HepG2 (cell line): ENCODE results near the gene CFAP97. TPM values are rescaled to one million over a fixed set of nuclear protein-coding genes. Genes with fewer than 3 reads are reported as not detected.

Experiments
- BRCA1 ChIP-seq: sonication (generic); formaldehyde crosslinking; IDR thresholded peaks from 2 replicates; pipeline ENCODE4 v1.4.0; 2020; ENCODE audit warnings: missing genetic modification reagents
- FOXA1 ChIP-seq, 2 experiments: fragments of 450-650 bp in 1 of 2; sonication (generic) in 1 of 2; formaldehyde crosslinking in 1 of 2; IDR thresholded peaks; 2 replicates each; pipeline versions ENCODE4 v1.4.0 to v1.6.1; 2016 to 2020; ENCODE audit warnings: missing genetic modification reagents in 1 of 2
- GABPB1 ChIP-seq: IDR thresholded peaks from 2 replicates; pipeline ENCODE4 v1.6.1; 2016; ENCODE audit warnings: mild to moderate bottlenecking, missing genetic modification reagents, moderate library complexity, missing compliant biosample characterization
- GTF3A ChIP-seq: sonication (generic); formaldehyde crosslinking; conservative IDR thresholded peaks from 2 replicates; pipeline ENCODE4 v1.4.0; 2020; ENCODE audit warnings: mild to moderate bottlenecking, missing genetic modification reagents
- IKZF1 ChIP-seq: fragments of 450-650 bp; IDR thresholded peaks from 2 replicates; pipeline ENCODE4 v1.7.1; 2016
- PAX8 ChIP-seq: sonication (generic); formaldehyde crosslinking; IDR thresholded peaks from 2 replicates; pipeline ENCODE4 v1.8.0; 2022; ENCODE audit warnings: mild to moderate bottlenecking, missing genetic modification reagents, borderline replicate concordance
- PCBP2 ChIP-seq: fragments of 200-400 bp; formaldehyde crosslinking; optimal IDR thresholded peaks from 2 replicates; pipeline ENCODE3; 2018; ENCODE audit warnings: low read length, low read depth; ENCODE audit not compliant: poor library complexity, severe bottlenecking
- RFX5 ChIP-seq: IDR thresholded peaks from 2 replicates; pipeline ENCODE4 v1.6.1; 2011; ENCODE audit warnings: low read depth, low read length, improper control_type of control experiment
- SIX1 ChIP-seq: sonication (generic); formaldehyde crosslinking; IDR thresholded peaks from 2 replicates; pipeline ENCODE4 v1.4.0; 2020; ENCODE audit warnings: missing genetic modification reagents, borderline replicate concordance
- TBX2 ChIP-seq: sonication (generic); formaldehyde crosslinking; IDR thresholded peaks from 2 replicates; pipeline ENCODE4 v1.5.0; 2020; ENCODE audit warnings: missing genetic modification reagents, mild to moderate bottlenecking, borderline replicate concordance
- YY1 ChIP-seq: IDR thresholded peaks from 2 replicates; pipeline ENCODE4 v1.6.1; 2011; ENCODE audit warnings: low read length, low read depth, moderate library complexity, mild to moderate bottlenecking; ENCODE audit not compliant: insufficient read depth, insufficient replicate concordance
- ZBTB20 ChIP-seq: sonication (generic); formaldehyde crosslinking; IDR thresholded peaks from 2 replicates; pipeline ENCODE4 v1.8.1; 2023; ENCODE audit warnings: missing genetic modification reagents, low read depth, mild to moderate bottlenecking, borderline replicate concordance
- ZC3H13 ChIP-seq: sonication (generic); formaldehyde crosslinking; IDR thresholded peaks from 2 replicates; pipeline ENCODE4 v1.8.1; 2023; ENCODE audit warnings: mild to moderate bottlenecking, missing genetic modification reagents, moderate library complexity
- ZNF280D ChIP-seq: sonication (generic); formaldehyde crosslinking; IDR thresholded peaks from 2 replicates; pipeline ENCODE4 v1.5.1; 2020; ENCODE audit warnings: mild to moderate bottlenecking, missing genetic modification reagents
- ZNF460 ChIP-seq: sonication (generic); formaldehyde crosslinking; IDR thresholded peaks from 2 replicates; pipeline ENCODE4 v1.5.1; 2020; ENCODE audit warnings: missing genetic modification reagents, mild to moderate bottlenecking, borderline replicate concordance
- ZNF570 ChIP-seq: sonication (generic); formaldehyde crosslinking; IDR thresholded peaks from 2 replicates; pipeline ENCODE4 v1.4.0; 2020; ENCODE audit warnings: mild to moderate bottlenecking, missing genetic modification reagents, borderline replicate concordance
- ZNF577 ChIP-seq: sonication (generic); formaldehyde crosslinking; IDR thresholded peaks from 2 replicates; pipeline ENCODE4 v1.4.0; 2020; ENCODE audit warnings: mild to moderate bottlenecking, low read depth, missing genetic modification reagents, borderline replicate concordance
- ZNF781 ChIP-seq: sonication (generic); formaldehyde crosslinking; IDR thresholded peaks from 2 replicates; pipeline ENCODE4 v1.5.1; 2020; ENCODE audit warnings: borderline replicate concordance, mild to moderate bottlenecking, missing genetic modification reagents; ENCODE audit errors: not compliant biosample characterization
- ZNF790 ChIP-seq: sonication (generic); formaldehyde crosslinking; IDR thresholded peaks from 2 replicates; pipeline ENCODE4 v1.8.0; 2022; ENCODE audit warnings: missing genetic modification reagents, mild to moderate bottlenecking, borderline replicate concordance
- polyA plus RNA-seq, 8 experiments: library from polyadenylated mRNA; depleted of rRNA in 3 of 8; stranded (reverse) in 7 of 8; unstranded in 1 of 8; fragments of >200 nt; fragmentation: Illumina TruSeq in 4 of 8; extraction: Trizol in 4 of 8; gene quantifications; 2 replicates each; pipeline versions ENCODE4 v1.2.1 to v1.2.3, GENCODE V29; 2011 to 2016; ENCODE audit warnings: low read depth in 4 of 8, missing spikeins in 1 of 8, mixed read lengths in 1 of 8; ENCODE audit not compliant: insufficient read depth in 1 of 8
- total RNA-seq, 5 experiments: library from RNA; depleted of rRNA; stranded (reverse); fragments of >200 nt; fragmentation: Illumina TruSeq; extraction: Trizol; gene quantifications; 2 replicates each; pipeline ENCODE4 v1.2.3, GENCODE V29; 2016; ENCODE audit warnings: low read depth in 1 of 5
- TF ChIP-seq, protein P1 (sequence below): sonication (generic); formaldehyde crosslinking; IDR thresholded peaks from 2 replicates; pipeline ENCODE4 v1.8.1; 2023; ENCODE audit warnings: missing genetic modification reagents, inconsistent platforms, borderline replicate concordance
- TF ChIP-seq, protein P2 (sequence below): sonication (generic); formaldehyde crosslinking; IDR thresholded peaks from 2 replicates; pipeline ENCODE4 v1.4.0; 2020; ENCODE audit warnings: missing genetic modification reagents
- TF ChIP-seq, protein P3 (sequence below): IDR thresholded peaks from 2 replicates; pipeline ENCODE4 v1.6.1; 2016; ENCODE audit warnings: missing genetic modification reagents, missing compliant biosample characterization

The CFAP97 gene
- total and polyA plus RNA-seq, 2 of the 13 experiments (the other 11 are each of a cell fraction or from before 2014, with no cell fraction given), result 32.1 to 44.4 TPM

DNA sequence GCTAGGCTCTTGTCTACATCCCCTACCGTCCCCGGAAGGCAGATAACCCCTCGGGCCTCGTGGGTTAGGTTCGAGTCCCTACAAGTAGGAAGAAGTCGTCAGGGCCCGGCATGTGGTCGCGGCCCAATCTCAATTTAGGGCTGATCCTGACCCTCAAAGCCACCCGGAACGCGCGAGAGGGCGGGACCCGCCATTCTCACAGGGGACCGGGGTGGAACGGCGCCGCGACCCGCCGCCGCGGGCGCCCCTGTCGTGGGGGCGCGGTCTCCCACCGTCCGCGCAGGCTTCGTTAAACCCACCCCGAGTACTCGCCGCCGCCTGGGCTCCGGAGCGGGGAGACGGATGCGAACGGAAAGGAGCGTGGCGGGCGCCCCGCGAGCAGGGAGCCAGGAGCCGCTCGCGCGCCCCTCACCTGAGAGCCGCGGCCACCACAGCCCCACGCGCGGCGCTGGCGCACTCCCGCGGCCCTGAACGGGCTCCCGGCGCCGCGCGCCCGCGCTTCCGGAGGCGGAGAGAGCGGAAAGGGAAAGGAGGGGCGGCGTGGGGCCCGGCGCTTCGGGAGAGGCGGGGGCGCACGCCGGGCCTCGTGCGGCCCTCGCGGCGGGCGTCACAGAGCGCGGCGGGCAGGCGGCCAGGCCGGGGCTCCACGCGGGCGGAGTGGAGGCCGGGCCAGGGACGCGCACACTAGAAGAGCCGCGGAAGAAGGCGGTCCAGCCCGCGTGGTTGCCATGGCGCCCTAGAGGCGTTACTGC, at the start of gene CFAP97 (continued):
- peak; percentile 73; the same call in 1 of the 2 replicates for TF ChIP-seq PAX8
- no peak for TF ChIP-seq IKZF1
- TF ChIP-seq, protein P1, sequence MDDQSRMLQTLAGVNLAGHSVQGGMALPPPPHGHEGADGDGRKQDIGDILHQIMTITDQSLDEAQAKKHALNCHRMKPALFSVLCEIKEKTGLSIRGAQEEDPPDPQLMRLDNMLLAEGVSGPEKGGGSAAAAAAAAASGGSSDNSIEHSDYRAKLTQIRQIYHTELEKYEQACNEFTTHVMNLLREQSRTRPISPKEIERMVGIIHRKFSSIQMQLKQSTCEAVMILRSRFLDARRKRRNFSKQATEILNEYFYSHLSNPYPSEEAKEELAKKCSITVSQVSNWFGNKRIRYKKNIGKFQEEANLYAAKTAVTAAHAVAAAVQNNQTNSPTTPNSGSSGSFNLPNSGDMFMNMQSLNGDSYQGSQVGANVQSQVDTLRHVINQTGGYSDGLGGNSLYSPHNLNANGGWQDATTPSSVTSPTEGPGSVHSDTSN (CRISPR knock-in tag), result no peak
- no peak for TF ChIP-seq ZNF460
- TF ChIP-seq, protein P2, sequence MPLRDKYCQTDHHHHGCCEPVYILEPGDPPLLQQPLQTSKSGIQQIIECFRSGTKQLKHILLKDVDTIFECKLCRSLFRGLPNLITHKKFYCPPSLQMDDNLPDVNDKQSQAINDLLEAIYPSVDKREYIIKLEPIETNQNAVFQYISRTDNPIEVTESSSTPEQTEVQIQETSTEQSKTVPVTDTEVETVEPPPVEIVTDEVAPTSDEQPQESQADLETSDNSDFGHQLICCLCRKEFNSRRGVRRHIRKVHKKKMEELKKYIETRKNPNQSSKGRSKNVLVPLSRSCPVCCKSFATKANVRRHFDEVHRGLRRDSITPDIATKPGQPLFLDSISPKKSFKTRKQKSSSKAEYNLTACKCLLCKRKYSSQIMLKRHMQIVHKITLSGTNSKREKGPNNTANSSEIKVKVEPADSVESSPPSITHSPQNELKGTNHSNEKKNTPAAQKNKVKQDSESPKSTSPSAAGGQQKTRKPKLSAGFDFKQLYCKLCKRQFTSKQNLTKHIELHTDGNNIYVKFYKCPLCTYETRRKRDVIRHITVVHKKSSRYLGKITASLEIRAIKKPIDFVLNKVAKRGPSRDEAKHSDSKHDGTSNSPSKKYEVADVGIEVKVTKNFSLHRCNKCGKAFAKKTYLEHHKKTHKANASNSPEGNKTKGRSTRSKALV (CRISPR knock-in tag), result no peak
- TF ChIP-seq RFX5, result no peak
- TF ChIP-seq YY1, result peak; percentile 69
- no peak for TF ChIP-seq ZNF577 (CRISPR knock-in tag)
- no peak for TF ChIP-seq PCBP2
- peak; percentile 42; the same call in 1 of the 2 replicates for TF ChIP-seq TBX2 (CRISPR knock-in tag)
- TF ChIP-seq ZNF790 (CRISPR knock-in tag), result no peak; the same call in 1 of the 2 replicates
- no peak for TF ChIP-seq ZNF781
- TF ChIP-seq, protein P3, sequence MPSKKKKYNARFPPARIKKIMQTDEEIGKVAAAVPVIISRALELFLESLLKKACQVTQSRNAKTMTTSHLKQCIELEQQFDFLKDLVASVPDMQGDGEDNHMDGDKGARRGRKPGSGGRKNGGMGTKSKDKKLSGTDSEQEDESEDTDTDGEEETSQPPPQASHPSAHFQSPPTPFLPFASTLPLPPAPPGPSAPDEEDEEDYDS (CRISPR knock-in tag), result no peak
- no peak for TF ChIP-seq BRCA1 (CRISPR knock-in tag)
- TF ChIP-seq ZBTB20 (CRISPR knock-in tag), result no peak
- TF ChIP-seq GTF3A (CRISPR knock-in tag), result no peak
- TF ChIP-seq ZNF280D (CRISPR knock-in tag), result no peak
- no peak for TF ChIP-seq ZNF570 (CRISPR knock-in tag)
- no peak for TF ChIP-seq FOXA1 (IDR thresholded peaks at IDR 0.05)
- TF ChIP-seq FOXA1 (CRISPR knock-in tag; IDR thresholded peaks at IDR 0.05), result no peak
- peak; percentile 77 for TF ChIP-seq GABPB1 (CRISPR knock-in tag)
- no peak for TF ChIP-seq SIX1
- TF ChIP-seq ZC3H13 (CRISPR knock-in tag), result 0 out of 2 replicates have a peak, but pooled peaks have one; percentile 62
